Stimulated activated memory B cell treated with anti-CD40 and anti-IgM and Interleukin-4, amounts not matched to agents 10 μg/mL and 1 μg/mL and 100 μg/mL, for 72 hours (primary cell): ENCODE measurements around the gene TIMM8A.
A peak's percentile ranks its signal among the peaks of the same experiment; 100 is the strongest.

Source experiments
- ATAC-seq: fragments of 150-1000 bp; cut with Tn5 transposase; 2 replicates; pipeline ENCODE4 v1.10.0; 2021
- H3K27ac Mint-ChIP-seq: one replicate; pipeline ENCODE4 v1.8.0; 2022; ENCODE audit warnings: mild to moderate bottlenecking, mixed read lengths
- H3K27me3 Mint-ChIP-seq: one replicate; pipeline ENCODE4 v1.8.0; 2022; ENCODE audit warnings: mixed read lengths
- H3K36me3 Mint-ChIP-seq: one replicate; pipeline ENCODE4 v1.8.0; 2022; ENCODE audit warnings: mixed read lengths
- H3K4me1 Mint-ChIP-seq: one replicate; pipeline ENCODE4 v1.8.0; 2022; ENCODE audit warnings: mixed read lengths
- H3K4me3 Mint-ChIP-seq: one replicate; pipeline ENCODE4 v1.8.0; 2022; ENCODE audit warnings: mild to moderate bottlenecking, moderate library complexity, mixed read lengths
- H3K9me3 Mint-ChIP-seq: one replicate; pipeline ENCODE4 v1.8.0; 2022; ENCODE audit warnings: mixed read lengths

The TIMM8A gene, protein sequence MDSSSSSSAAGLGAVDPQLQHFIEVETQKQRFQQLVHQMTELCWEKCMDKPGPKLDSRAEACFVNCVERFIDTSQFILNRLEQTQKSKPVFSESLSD

DNA sequence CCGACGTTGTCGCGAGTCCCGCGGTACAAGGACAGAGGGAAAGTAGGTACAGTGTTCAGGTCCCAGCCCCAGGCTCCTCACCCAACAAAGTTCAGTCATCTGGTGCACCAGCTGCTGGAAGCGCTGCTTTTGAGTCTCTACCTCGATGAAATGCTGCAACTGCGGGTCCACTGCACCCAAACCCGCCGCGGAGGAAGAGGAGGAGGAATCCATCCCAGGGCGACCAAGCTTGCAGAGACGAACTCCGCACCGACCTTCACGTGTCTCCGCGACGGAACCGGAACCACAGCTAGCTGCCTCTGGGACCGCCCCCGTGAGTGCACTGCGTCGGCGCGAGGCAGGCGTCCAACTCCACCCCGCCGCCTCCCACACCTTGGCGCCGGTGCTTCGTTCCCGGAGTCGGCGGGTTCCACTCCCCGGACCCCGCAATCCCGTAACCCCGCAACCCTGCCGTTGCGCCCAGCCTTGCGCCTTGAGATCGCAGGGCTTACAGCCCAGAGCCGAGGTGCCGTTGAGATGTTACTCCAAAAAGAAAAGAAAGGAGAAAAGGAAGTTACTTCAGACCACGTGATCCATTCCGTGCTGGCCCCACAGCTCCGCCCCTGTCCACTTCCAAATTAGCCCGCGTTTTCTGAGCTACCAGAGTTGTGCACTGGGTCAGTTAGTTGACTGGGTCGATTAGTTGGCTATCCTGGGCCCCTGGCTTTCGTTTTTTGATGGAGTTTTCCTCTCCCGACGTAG, at the start of gene TIMM8A:
Gene TIMM8A (minus strand): TSS at position 291 of the 741 bp plus-strand sequence. CDS start 78 bp downstream, at position 213.
- Mint-ChIP-seq H3K4me1 (no peaks in the 10 kb centered on the region), H3K4me3 (peak within 1 kb of the TSS; percentile 94), H3K27me3 (no peaks in the 10 kb centered on the region), H3K27ac (peak within 1 kb of the TSS; percentile 92), H3K9me3 (no peaks in the 10 kb centered on the region), H3K36me3 (peaks cover 12% of the 10 kb centered on the region)
- ATAC-seq = peak; percentile 99

DNA sequence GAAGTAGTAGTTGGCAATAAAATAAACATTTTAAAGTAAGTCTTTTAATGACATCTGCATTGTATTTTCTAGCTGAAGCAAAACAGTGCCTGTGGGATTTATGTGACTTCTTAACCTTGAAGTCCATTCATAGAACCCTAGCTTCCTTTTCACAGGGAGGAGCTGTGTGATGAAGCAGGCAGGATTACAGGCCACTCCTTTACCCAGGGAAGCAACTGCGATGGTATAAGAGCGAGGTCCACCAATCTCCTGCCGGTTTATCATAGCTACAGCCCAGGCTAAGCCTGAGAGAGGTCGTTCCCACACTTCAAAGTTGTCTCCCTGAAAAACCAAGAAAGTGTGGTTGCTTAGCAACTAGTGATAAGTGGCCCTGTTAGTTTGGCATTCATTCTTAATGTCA, 49.2 kb upstream of the TIMM8A start:
- Mint-ChIP-seq H3K27me3 (no peaks in the 10 kb centered on the region), H3K36me3 (peaks cover 37% of the 10 kb centered on the region), H3K4me1 (peaks cover 12% of the 10 kb centered on the region), H3K27ac (no peak overlapping the region), H3K4me3 (no peak overlapping the region), H3K9me3 (no peaks in the 10 kb centered on the region)
- no peak for ATAC-seq

DNA sequence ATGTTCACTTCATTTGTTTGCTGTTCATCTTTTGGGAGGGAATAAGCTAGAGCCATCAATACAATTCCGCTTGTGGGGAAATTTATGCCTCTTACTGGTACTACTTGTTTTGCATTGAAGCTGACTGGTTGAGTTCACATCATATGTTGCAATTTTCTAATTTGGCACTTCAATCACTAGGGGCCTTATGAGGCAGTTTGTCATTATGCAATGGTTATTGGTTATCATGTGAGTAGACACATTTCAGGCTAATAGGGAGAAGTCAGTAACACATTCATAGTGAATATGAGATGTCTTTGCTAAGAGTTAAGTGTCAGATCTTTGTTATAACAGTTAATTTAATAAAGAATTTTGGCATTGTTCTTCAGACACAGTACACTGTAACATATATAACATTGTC, 47.2 kb upstream of the TIMM8A start:
- no peak for ATAC-seq
- no peaks in the 10 kb centered on the region for H3K9me3 Mint-ChIP-seq
- no peak overlapping the region for H3K4me3 Mint-ChIP-seq
- peaks cover 26% of the 10 kb centered on the region for H3K4me1 Mint-ChIP-seq
- no peaks in the 10 kb centered on the region for H3K27me3 Mint-ChIP-seq
- peaks cover 40% of the 10 kb centered on the region for H3K36me3 Mint-ChIP-seq
- H3K27ac Mint-ChIP-seq = peak overlapping the region; percentile 32

DNA sequence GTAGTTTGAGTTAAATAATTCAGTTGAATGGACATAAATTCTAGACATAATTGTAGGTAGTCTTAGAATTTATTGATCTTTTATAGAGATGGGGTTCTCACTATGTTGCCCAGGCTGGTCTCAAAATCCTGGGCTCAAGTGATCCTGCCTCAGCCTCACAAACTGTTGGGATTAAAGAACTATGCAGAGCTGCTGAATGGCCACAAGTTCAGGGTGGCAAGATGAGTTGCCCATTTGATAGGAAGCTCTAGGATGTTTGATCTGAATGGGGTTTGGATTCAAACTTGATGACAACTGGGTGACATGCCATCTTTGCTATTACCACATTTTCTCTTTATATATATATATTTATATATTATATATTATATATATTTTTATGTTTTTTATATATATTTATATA, 45.8 kb upstream of the TIMM8A start:
- Mint-ChIP-seq H3K27ac (peak overlapping the region; percentile 95), H3K36me3 (peaks cover 28% of the 10 kb centered on the region), H3K27me3 (no peaks in the 10 kb centered on the region), H3K4me3 (no peak overlapping the region), H3K4me1 (peaks cover 26% of the 10 kb centered on the region), H3K9me3 (no peaks in the 10 kb centered on the region)
- no peak for ATAC-seq

DNA sequence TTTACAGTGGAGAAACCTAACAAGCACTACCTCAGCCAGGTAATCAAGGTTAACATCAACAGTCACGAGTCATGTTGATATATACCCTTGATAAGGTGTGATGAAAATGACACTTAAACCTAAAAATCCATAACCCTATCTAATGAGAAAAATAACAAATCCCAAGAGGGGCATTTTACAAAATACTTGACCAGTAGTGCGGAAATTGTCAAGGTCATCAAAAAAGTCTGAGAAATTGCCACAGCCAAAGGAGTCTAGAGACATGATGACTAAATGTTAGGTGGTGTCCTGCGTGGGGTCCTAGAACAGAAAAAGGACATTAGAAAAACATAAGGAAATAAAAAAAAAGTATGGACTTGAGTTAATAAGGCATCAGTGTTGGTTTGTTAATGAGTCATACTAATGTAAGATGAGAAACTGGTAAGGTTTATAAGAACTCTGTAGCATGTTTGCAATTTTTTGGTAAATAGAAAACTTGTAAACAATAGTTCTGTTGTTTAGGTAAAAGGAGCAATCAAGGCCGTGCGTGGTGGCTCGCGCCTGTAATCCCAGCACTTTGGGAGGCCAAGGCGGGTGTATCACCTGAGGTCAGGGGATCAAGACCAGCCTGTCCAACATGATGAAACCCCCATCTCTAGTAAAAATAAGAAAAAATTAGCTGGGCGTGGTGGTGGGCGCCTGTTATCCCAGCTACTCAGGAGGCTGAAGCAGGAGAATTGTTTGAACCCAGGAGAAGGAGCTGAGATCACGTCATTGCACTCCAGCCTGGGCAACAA, 45.2 kb upstream of the TIMM8A start:
- Mint-ChIP-seq H3K4me1 (peaks cover 26% of the 10 kb centered on the region), H3K9me3 (no peaks in the 10 kb centered on the region), H3K36me3 (peaks cover 25% of the 10 kb centered on the region), H3K27ac (peak overlapping the region; percentile 95), H3K4me3 (peak overlapping the region; percentile 98), H3K27me3 (no peaks in the 10 kb centered on the region)
- no peak for ATAC-seq

DNA sequence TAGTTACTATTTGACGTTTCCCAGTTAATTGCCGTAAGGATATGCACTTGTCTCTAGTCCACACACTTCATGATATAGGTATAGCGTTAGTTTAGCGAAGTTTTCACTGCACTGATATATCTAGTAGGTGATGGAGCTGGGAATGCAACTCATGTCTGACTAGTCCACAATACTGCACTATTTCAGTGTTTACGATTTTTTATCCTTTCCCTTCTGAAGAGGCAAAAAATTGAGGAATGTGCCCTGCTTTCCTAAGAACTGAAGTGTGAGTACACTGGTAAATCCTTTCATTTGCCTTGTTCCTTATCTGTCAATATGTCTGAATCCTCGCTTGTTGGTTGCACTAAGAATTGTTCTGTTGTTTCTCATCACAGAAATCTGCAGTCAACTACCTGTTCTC, 43.3 kb upstream of the TIMM8A start:
- no peaks in the 10 kb centered on the region for H3K9me3 Mint-ChIP-seq
- H3K4me1 Mint-ChIP-seq = peaks cover 27% of the 10 kb centered on the region
- ATAC-seq = no peak
- no peaks in the 10 kb centered on the region for H3K27me3 Mint-ChIP-seq
- peak overlapping the region; percentile 95 for H3K27ac Mint-ChIP-seq
- peaks cover 25% of the 10 kb centered on the region for H3K36me3 Mint-ChIP-seq
- peak overlapping the region; percentile 98 for H3K4me3 Mint-ChIP-seq

DNA sequence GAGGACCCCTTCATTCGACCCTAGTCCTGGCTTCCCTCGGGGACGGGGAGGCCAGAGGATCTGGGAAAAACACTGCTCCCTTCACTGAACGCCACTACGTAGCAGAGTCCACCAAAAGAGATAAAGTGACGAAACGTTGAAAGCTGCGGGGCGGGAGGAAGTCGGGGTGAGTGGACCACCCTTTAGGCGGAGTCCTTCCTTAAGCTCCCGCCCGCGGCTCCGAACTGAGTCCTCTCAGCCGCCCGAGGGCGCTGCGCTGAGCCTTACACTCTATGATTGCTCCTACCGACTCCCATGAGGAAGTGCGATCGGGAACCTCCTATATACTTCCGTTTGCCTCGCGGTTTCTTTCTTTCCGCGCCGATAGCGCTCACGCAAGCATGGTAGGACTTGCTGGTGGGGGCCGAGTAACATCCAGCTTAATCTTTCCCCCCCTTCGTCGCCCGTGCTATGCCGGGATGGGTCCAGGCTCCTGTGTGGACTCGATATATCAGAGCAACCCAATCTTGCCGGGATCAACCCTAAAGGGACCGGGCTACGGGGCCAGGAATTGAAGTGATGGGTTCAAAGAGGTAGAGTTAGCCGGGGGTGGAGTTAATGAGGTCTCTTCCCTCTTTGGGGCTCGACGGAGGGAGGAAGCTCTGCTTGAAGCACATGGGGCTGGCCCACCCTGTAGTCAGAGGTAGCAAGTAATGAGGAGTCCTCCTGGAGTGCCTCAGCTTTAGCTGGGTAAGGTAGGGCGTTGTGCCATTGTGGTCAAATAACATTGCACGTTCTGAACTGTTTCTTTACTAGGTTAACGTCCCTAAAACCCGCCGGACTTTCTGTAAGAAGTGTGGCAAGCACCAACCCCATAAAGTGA, 42.4 kb upstream of the TIMM8A start, which contains the start of gene RPL36A:
Gene RPL36A (plus strand): TSS at position 348 of the 862 bp plus-strand sequence. CDS start 33 bp downstream, at position 381.
- Mint-ChIP-seq H3K9me3 (no peaks in the 10 kb centered on the region), H3K4me3 (peak within 1 kb of the TSS; percentile 98), H3K4me1 (peaks cover 35% of the 10 kb centered on the region), H3K27ac (peak within 1 kb of the TSS; percentile 95), H3K27me3 (no peaks in the 10 kb centered on the region), H3K36me3 (peaks cover 25% of the 10 kb centered on the region)
- peak; percentile 92 for ATAC-seq

DNA sequence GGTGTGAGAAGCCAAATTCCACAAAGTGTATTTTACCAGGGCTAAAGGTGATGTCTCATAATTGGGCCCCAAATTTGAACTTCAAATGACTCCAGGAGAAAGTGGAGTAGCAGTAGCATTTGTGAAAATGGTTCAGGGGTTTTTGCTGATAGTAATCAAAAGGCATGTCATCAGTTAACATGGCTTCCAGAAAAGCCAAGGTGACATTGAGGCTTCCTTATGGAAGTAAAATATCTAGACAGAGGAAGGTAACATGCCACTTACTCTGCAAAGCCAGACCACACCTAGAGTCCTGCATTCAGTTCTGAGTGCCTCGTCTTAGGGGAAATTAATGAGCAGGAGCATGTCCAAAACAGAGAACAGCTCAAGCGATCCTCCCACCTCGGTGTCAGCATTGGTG, 40.1 kb upstream of the TIMM8A start:
- Mint-ChIP-seq H3K27me3 (no peaks in the 10 kb centered on the region), H3K27ac (no peak overlapping the region), H3K4me3 (no peak overlapping the region), H3K4me1 (peaks cover 34% of the 10 kb centered on the region), H3K36me3 (peaks cover 25% of the 10 kb centered on the region), H3K9me3 (no peaks in the 10 kb centered on the region)
- ATAC-seq = no peak

DNA sequence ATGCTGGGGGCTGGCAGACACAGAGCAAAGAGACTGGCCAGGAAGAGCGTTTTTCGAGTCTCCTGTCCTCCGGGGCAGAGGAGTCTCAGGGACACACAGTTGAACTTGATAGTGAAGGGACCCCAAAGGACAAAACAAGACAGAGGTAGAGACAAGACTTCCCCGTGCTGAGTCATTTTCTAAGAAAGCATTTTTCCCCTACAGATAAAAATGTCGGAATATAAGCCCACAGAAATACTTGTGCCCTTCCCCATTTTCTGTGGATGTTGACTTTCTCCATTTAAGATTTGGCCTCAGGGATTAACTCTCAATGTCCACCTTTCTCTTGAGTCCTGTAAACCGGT, 38.0 kb upstream of the TIMM8A start:
- H3K4me1 Mint-ChIP-seq = peaks cover 18% of the 10 kb centered on the region
- no peaks in the 10 kb centered on the region for H3K9me3 Mint-ChIP-seq
- peaks cover 12% of the 10 kb centered on the region for H3K36me3 Mint-ChIP-seq
- H3K4me3 Mint-ChIP-seq = peak overlapping the region; percentile 94
- no peaks in the 10 kb centered on the region for H3K27me3 Mint-ChIP-seq
- peak overlapping the region; percentile 96 for H3K27ac Mint-ChIP-seq
- no peak for ATAC-seq

DNA sequence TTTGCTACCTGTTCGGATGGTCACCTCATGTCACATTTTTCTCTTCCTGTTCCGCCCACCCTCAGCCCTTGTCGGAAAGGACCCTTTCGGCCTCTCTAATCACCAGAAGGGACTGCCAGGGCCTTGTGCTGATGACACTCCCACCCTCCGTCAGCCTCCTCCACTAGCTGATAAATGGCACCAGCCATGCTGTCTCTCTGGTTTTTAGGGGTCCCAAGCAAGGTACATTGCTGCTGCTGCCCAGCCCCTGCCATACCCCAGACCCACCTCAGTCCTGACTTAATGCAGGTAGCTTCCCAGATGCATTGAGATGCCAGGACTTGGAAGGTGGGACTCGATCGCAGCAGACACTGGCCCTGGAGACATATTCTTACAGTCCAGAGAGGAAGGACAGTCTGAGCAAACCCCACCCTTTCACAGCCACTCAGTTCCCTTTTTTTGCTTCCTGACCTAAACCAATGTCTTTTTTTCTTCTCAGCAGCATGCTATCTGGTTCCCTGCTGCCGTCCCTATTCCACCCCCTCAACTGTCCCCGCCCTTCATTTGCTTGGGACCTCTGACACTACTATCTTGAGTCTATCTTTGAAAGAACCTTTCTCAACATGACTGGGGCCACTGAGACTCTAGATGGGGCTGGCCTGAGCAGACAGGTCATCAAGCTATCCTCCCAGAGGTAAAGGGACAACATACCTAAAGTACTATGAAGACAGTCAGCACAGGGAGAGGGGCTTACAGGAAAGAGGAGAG, 37.4 kb upstream of the TIMM8A start, which contains the start of gene BTK:
Gene BTK (minus strand): TSS at position 397 of the 747 bp plus-strand sequence. CDS start 10,907 bp downstream, outside the sequence.
- Mint-ChIP-seq H3K9me3 (no peaks in the 10 kb centered on the region), H3K36me3 (peaks cover 10% of the 10 kb centered on the region), H3K27me3 (no peaks in the 10 kb centered on the region), H3K27ac (peak within 1 kb of the TSS; percentile 96), H3K4me3 (peak within 1 kb of the TSS; percentile 94), H3K4me1 (peaks cover 17% of the 10 kb centered on the region)
- peak; percentile 87 for ATAC-seq

DNA sequence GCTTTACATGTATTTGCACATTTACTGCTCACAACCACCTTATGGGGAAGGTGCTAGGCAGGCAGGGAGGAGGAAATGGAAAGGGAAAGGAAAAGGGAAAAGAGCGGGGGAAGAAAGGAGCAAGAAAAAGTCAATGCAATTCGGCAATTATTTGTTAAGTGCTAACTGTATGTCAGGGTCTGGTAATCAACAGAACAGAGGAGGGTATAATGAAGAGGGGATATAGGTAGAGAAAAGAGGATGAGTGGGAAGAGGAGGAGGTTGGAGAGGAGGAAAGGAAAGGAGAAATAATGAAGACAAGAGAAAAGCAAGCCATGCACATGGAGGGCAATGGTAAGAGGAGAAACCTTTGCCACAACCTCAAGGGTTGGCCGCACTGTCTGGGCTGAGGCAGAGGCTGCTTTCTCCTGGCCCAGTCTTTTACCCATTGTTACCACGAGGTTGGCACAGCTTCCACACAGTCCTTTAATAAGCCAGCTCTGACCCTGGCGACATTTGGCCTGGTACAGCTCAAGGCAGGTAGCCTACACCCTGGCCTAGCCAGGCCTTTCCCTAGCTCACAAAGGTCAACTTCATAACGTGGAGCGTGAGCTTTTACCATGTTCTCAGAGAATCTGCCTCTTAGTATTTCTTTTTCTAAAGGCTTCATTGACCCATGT, 36.6 kb upstream of the TIMM8A start:
- Mint-ChIP-seq H3K27ac (peak overlapping the region; percentile 96), H3K36me3 (peaks cover 10% of the 10 kb centered on the region), H3K4me3 (peak overlapping the region; percentile 94), H3K9me3 (no peaks in the 10 kb centered on the region), H3K4me1 (peaks cover 17% of the 10 kb centered on the region), H3K27me3 (no peaks in the 10 kb centered on the region)
- ATAC-seq = peak; percentile 29

DNA sequence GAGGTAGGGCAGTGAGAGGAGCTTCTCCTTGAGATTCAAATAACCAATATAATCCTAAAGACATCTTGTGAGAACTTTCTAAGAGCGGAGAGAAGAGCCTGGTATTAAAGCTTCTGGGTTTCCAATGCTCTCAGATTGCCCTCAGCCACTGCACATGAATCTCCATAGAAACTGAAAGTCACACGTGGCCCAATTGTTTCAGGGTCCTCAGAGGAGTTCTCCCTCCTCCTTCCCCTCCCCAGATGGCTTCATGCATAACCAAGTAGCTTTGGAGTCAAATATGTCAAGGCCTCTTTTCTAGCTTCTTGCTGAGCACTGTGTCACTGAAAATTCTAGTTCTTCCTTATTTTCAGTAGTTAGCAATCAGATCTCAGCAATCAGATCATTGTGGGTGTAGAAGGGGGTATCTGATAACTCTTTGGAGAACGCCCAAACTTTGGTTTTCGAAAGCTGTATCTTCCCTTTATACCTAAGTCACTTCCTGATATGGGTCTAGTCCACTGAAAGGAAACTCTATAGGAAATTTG, 35.2 kb upstream of the TIMM8A start:
- Mint-ChIP-seq H3K4me1 (peaks cover 25% of the 10 kb centered on the region), H3K27me3 (no peaks in the 10 kb centered on the region), H3K27ac (peak overlapping the region; percentile 96), H3K36me3 (peaks cover 16% of the 10 kb centered on the region), H3K4me3 (peak overlapping the region; percentile 94), H3K9me3 (no peaks in the 10 kb centered on the region)
- ATAC-seq = peak; percentile 71

DNA sequence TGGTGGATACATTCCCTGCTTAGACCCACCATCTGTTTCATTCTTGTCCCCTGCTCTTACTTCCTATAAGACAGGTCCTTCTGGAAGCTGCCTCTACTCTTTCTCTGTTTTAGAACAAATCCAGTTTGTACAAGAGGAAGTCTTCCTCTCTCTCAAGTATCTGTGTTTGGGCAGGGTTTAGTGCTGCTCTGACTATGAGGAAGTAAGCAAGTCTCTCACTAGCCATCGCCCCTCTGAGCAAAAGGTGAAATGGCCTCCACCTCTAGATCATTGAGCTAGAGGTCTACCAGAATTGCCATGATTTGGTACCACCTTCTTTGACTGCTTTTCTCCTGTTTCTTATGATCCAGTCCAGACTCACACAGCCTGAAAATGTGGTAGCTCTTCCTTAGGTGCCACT, 29.0 kb upstream of the TIMM8A start:
- ATAC-seq = peak; percentile 61
- H3K27ac Mint-ChIP-seq = peak overlapping the region; percentile 35
- H3K4me1 Mint-ChIP-seq = peaks cover 24% of the 10 kb centered on the region

More for the DNA sequence above, 29.0 kb upstream of the TIMM8A start:
- no peaks in the 10 kb centered on the region for H3K27me3 Mint-ChIP-seq
- H3K9me3 Mint-ChIP-seq = no peaks in the 10 kb centered on the region
- H3K36me3 Mint-ChIP-seq = peaks cover 21% of the 10 kb centered on the region
- H3K4me3 Mint-ChIP-seq = no peak overlapping the region
